HG03342 (cell line): Measurements from ENCODE around the gene MYF6.
A peak's percentile ranks its signal among the peaks of the same experiment; 100 is the strongest.

Experiments used
- ATAC-seq: cut with Tn5 transposase; IDR thresholded peaks from one replicate; pipeline ENCODE4 v1.9.1; 2021; ENCODE audit warnings: mild to moderate bottlenecking, moderate library complexity; ENCODE audit not compliant: unreplicated experiment

The MYF6 gene

DNA sequence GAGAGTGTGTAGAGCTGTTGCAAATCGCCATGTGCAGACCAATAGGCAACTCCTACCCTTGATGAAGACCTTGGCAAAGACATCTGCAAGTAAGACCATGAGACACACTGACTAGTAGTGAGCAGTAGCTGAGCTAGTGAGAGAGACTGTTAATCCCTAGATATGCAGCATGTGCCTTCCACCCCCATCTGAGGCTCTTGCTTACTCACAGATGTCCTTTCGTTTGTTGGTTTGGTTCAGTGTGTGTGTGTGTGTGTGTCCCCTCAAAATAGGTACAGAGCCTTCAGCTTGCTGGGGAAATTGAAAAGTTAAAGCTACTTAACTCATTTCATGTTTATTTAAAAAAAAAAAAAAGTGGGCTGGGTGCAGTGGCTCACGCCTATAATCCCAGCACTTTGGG lies 46.8 kb downstream of the MYF6 start:
- no peak for ATAC-seq

- ATAC-seq = peak; percentile 77
These were observed 49.4 kb downstream of the MYF6 start for GRCh38 chr12:80756875-80757274.
